ENCODE results near the gene TEX19. TPM values are rescaled to one million over a fixed set of nuclear protein-coding genes. Genes with fewer than 3 reads are reported as not detected.

TEX19 gene
- total and polyA plus RNA-seq, 10 of the 15 experiments (the other 5 are each of a cell fraction or from before 2014, with no cell fraction given) = 0.03 to 0.32 (median 0.13) TPM; not detected in 3

GRCh38 chr17:82353484-82353883 is 5.6 kb upstream of the TEX19 start:
- H3K79me2 ChIP-seq (ENCODE audit: control insufficient read depth, insufficient read depth, low read length) = no peaks in the 10 kb centered on the region
- POLR2A ChIA-PET = no interaction called here
- H3K27ac ChIP-seq (ENCODE audit: control insufficient read depth, insufficient read depth) = no peak overlapping the region
- H3K9me3 ChIP-seq (replicated peaks; ENCODE audit: control insufficient read depth, insufficient read depth, low read length) = no peaks in the 10 kb centered on the region
- intact Hi-C loops (cut with micrococcal nuclease; ENCODE audit: unreplicated experiment) (loop anchor here (5.0 kb wide), 1 partner anchor 139 kb away; no protein-coding TSS in a partner anchor), in situ Hi-C loops (cut with MboI) (loop anchor here (5.0 kb wide), 2 partner anchors 54 to 199 kb away; no protein-coding TSS in a partner anchor)
- no peaks in the 10 kb centered on the region for H4K20me1 ChIP-seq (ENCODE audit: control insufficient read depth, insufficient read depth)
- no peak overlapping the region for H3K4me3 ChIP-seq
- BruUV-seq (replicated peaks) = no TSS peak
- RAD21 ChIA-PET (ENCODE audit: unreplicated experiment) = interaction anchor here (1.1 to 1.5 kb wide), 3 partner anchors 23 to 198 kb away, joined by 5 to 7 read pairs (median 5); partner anchors contain the start of gene HEXD
- H3K36me3 ChIP-seq (ENCODE audit: control insufficient read depth in 2 of 2, insufficient read depth in 2 of 2, low read length in 1 of 2) = no peaks in the 10 kb centered on the region
- no peaks in the 10 kb centered on the region for H3K27me3 ChIP-seq (replicated peaks in 1 of 2; ENCODE audit: control insufficient read depth in 2 of 2, insufficient read depth in 2 of 2, low read length in 1 of 2)
- TF ChIP-seq RCOR1 (conservative IDR thresholded peaks at IDR 0.05; ENCODE audit: low read depth, low read length) = no peak
- no peak for TF ChIP-seq SUPT20H (IDR thresholded peaks at IDR 0.05; ENCODE audit: borderline replicate concordance, control insufficient read depth, low read depth, low read length)
- TF ChIP-seq MEF2B (IDR thresholded peaks at IDR 0.05; ENCODE audit: partially characterized antibody, poor library complexity, severe bottlenecking) = no peak
- TF ChIP-seq CTCF (IDR thresholded peaks at IDR 0.05 in 2 of 3, conservative IDR thresholded peaks at IDR 0.05 in 1 of 3; ENCODE audit: control insufficient read depth in 2 of 3, extremely low read depth in 1 of 3, insufficient read depth in 1 of 3, low read depth in 3 of 3, low read length in 3 of 3) = no peak
- TF ChIP-seq, protein P1, sequence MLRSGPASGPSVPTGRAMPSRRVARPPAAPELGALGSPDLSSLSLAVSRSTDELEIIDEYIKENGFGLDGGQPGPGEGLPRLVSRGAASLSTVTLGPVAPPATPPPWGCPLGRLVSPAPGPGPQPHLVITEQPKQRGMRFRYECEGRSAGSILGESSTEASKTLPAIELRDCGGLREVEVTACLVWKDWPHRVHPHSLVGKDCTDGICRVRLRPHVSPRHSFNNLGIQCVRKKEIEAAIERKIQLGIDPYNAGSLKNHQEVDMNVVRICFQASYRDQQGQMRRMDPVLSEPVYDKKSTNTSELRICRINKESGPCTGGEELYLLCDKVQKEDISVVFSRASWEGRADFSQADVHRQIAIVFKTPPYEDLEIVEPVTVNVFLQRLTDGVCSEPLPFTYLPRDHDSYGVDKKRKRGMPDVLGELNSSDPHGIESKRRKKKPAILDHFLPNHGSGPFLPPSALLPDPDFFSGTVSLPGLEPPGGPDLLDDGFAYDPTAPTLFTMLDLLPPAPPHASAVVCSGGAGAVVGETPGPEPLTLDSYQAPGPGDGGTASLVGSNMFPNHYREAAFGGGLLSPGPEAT (IDR thresholded peaks at IDR 0.05; ENCODE audit: low read depth) = no peak
- TF ChIP-seq MTA3 (IDR thresholded peaks at IDR 0.05; ENCODE audit: borderline replicate concordance, low read length) = no peak
- TF ChIP-seq ASH2L (IDR thresholded peaks at IDR 0.05; ENCODE audit: borderline replicate concordance, low read depth) = no peak
- no peak for TF ChIP-seq CBFB (IDR thresholded peaks at IDR 0.05; ENCODE audit: low read depth)
- SMC1A ChIA-PET (ENCODE audit: uncharacterized antibody, unreplicated experiment) = interaction anchor here (0.8 to 1.0 kb wide), 2 partner anchors 46 to 96 kb away, joined by 3 to 5 read pairs; no protein-coding TSS in a partner anchor
- peaks cover 15% of the 10 kb centered on the region for H3K4me1 ChIP-seq (ENCODE audit: control insufficient read depth, insufficient read depth, low read length)
- DNase-seq (ENCODE audit: low read depth, low spot score) (no peak), FAIRE-seq (no peak), ATAC-seq (no peak)
- CTCF ChIA-PET = interaction anchor here (0.9 to 1.3 kb wide), 4 partner anchors 56 to 201 kb away, joined by 3 to 6 read pairs (median 4); no protein-coding TSS in a partner anchor
- H3K9ac ChIP-seq (ENCODE audit: control insufficient read depth, insufficient read depth, low read length) = no peak overlapping the region
- no peak overlapping the region for H3K4me2 ChIP-seq (ENCODE audit: control insufficient read depth, insufficient read depth)
- H2AFZ ChIP-seq (ENCODE audit: control insufficient read depth, low read depth, low read length) = no peak overlapping the region
- 49% methylated on average over 8 of the region's 8 CpGs for WGBS (ENCODE audit: insufficient coverage, insufficient replicate concordance, low lambda C conversion rate, missing lambda C conversion rate)
